Activated CD4-positive, CD25-positive, alpha-beta regulatory T cell (primary cell): Measurements from ENCODE around the gene SNX15.

Experiments
- DNase-seq, 4 experiments: peaks; one replicate each; lab custom pipeline; 2025; lab: John Stamatoyannopoulos, UW

The SNX15 gene

DNA sequence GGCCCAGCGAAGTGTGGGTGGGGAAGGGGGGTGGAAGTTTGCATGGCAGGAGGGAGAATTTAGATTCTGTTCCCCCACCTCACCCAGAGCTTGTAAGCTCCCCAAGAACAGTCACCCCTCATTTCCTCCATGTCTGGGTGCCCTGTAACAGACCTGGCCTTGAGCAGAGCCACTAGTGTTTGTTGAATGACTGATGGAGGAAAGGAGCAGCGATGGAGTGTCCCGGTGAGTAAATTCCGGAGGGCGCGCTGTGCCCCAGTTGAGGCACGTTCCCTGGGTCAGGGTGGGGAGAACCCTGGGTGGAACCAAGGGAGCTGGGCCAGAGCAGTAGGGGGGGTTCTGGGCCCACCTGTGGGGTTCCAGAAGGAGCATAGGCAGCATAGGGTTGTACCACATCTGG is 30.3 kb downstream of the SNX15 start:
- no peak for DNase-seq

DNA sequence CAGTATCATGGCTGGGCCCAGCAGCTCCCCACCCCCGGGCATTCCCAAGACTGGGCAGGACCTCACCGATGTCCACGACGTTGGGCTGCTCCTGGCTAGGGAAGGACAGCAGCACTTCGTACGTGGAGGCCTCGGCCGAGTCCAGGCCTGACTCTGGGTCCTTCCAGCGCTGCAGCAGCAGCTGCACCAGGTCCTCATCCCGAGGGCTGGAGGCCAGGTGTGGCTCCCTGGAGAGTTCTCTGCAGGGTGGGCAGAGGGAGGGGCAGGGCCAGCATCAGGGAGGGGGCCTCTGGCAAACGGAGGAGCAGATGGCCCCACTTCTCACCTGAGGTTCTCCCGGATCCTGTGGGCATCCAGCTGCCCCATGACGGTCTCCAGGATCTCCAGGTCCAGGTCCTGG is 30.8 kb downstream of the SNX15 start:
- DNase-seq, result no peak

DNA sequence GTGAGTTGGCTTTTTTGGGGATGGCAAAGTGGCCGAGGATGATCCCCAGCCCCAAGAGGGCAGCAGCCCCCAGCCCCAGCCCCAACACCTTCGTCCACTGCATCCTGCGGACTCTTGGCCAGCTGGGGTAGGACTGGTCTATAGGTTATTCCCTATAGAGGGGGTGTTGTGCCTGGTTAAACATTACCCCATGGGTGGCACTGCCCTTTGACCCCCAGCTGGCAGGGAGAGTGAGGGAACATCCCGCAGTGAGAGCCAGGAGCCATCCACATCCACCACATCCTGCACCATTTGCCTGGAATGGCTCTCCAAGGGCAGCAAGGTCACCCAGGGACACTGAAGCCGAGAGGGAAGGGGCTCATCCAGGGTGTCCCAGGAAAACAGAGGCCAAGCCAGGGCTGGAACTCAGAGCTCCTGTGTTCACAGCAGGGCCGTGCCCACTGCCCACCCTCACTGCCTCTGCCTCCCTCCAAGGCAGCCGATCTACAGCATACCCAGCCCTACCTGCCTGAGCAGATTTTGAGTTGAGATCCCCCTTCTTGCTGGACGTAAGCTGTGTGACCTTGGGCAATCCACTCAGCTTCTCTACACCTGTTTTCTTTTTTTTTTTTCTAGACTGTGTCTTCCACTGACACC is 31.3 kb downstream of the SNX15 start, which contains the start of gene NAALADL1:
Gene NAALADL1, minus strand, starts transcription at position 135 of the 636 bp plus-strand sequence. Its CDS starts 32 bp downstream, at position 103.
- DNase-seq, result no peak

DNA sequence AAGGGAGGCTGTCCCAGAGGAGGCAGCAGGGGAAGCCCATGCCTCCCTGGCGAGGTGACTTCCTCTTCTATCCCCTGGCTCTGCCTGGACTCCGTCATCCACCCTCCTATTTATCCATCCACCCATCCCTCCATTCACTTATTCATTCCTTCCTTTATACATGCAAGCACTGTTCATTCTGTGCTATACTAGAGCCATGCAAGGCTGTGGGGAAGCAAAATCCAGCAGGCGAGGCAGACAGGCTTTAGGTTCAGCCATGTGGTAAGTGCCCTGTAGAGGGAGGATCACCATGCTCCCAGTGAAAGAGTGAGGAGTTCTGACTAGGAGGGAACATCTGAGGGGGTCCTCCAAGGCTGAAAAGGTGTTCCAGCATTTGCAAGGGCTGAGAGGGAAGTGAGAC is 32.3 kb downstream of the SNX15 start:
- no peak for DNase-seq

DNA sequence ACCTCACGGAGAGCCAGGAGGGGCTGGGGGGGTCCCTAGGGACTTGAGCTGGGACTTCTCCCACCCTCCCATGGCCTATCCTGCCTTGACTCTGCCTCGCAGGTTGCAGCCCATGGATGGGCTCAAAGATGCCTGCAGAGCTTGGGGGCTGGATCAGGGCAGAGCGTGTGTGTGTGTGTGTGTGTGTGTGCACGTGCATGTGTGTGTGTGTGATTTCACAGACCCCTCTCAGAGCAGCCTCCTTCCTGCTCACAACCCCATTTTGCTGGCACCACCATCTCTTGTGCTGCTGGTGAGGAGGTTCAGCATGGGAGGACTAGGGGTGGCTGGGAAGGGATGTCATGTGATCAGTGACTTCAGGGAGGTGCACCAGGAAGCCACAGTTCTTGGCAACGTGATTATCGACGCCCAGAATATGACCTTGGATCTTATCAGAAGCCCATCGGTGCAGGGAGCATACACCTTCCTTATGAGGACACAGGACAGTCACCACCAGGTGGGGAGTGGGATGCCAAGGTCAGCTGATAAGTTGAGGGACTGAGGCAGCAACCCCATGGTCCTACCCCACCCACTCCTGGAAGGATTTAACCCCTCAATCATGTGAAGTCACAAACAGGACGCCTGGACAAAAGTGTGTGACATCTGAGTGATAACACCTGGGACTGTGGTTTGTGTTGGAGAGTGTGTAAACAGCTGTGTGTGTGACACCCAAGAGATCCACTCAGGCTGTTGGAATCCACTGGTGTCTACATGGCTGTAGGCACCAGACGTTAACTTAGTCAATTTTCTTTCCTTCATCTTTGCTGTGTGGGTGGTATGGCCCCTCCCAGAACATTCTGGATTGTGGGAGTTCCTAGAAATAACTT is 33.0 kb downstream of the SNX15 start:
- DNase-seq, result no peak

DNA sequence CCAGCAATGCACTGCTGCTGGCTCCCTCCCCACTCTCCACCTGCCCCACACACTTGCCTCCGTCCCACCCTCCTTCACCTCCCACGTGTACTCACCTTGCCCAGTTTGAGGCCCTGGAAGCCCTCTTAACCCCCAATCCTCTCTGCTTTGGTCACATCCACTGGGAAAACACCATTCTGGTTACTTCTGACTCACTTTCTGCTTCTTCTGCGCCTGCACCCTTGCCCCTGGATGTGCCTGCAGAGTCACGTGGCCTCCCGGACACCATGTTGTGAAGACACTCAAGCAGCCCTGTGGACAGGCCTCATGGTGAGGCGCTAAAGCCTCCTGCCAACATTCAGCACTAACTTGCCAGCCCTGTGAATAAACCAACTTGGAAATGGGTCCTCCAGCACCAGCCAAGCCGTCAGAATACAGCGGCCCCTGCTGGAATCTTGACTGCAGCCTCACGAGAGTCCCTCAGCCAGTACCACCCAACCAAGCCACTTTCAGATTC is 33.7 kb downstream of the SNX15 start:
- DNase-seq, result peak in 2 of 4 experiments; percentile 33 to 53

DNA sequence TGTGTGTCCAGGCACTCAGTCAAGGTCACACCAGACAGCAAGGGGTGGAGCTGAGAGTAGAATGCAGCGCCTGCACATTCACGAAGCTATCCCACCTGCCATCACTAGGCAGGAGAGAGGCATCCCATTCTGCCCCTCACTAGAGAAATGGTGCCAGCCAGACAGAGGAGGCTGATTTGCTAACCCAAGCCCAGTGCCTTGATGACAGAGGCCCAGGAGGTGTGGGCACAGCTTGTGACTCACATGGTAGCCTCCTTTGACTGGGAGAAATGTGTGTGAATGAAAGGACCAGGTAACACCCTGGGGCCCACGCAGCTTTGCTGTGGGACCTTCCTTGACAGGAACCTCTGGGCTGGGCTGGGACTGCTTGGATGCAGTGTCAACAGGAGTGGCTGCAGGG is 36.3 kb downstream of the SNX15 start:
- no peak for DNase-seq

DNA sequence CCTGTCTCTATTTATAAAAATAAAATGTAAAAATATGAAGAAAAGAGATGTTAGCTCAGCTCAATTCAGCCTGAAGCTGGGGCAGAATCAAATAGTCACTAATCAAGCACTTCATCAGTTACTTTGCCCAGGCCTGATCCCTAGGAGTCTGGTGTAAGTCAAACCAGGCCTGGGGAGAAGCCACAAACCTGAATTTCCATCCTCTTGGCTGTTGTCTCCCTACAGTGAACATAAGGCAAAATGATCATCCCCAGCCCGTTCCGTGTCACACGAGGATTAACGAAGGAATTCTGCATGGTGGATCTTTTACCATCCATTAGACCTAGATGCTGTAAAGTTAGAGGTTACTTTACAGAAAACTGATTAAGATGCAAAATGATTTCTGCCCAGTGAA is 37.6 kb downstream of the SNX15 start:
- no peak for DNase-seq

DNA sequence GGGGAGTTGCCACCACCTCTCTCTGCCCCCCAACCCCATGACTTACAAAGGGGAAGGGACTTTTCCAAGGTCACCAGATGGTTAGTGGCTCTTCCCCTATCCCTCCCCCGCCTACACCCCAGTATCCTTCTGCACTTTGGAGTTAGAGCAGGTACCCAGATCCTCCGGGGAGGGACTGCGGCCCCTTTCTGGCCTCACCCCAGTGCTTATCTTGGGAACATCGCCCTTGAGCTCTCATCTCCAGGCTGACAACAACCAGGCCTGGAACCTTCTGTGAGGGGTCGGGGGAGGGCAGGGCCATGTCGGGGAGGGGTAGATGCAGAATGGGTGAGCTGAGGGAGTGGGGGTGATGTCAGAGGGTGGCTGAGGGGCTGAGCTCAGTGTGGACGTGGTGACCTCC is 38.6 kb downstream of the SNX15 start:
- DNase-seq, result no peak

DNA sequence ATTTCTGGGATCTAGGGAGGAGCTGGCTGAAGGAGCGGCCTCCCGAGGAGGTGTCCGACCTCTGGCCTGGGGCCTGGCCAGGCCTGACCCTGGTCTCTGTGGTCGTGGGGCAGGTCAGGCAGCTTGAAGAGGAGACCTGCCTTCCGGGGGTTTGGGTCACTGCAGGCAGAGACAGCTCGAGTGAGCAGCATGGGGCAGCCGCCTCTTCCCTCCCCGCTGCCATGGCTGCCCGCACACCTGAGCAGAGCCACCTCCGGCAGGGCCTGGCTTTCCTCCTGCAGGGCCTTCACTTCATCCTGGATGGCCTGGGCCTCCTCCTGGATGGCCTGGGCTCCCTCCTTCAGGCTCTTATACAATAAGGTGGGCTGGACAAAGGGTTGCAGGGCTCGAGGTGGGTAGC is 39.1 kb downstream of the SNX15 start:
- DNase-seq, result no peak

DNA sequence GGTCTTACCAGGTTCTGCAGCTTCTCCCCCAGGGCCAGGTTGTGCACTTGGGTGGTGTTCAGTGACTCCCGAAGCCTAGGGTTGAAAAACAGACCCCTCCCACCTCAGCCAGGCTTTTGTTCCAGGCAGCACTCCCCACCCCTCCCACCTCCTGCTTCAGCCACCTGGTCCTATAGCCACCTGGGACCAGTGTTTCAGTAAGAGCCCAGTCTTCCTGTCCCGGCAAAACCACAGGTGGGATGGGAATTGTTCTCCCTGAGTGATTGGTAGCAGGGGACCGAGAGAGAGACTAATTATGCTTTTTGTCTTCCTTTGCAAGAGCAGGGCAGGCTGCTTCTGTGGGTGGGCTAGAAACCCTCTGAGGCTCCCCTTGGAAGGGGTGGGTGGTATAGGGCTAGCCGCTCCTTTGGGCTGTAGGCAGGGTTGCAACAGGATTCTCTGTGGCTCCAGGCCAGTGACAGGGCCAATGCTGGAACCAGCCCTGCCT is 39.6 kb downstream of the SNX15 start:
- DNase-seq, result no peak

DNA sequence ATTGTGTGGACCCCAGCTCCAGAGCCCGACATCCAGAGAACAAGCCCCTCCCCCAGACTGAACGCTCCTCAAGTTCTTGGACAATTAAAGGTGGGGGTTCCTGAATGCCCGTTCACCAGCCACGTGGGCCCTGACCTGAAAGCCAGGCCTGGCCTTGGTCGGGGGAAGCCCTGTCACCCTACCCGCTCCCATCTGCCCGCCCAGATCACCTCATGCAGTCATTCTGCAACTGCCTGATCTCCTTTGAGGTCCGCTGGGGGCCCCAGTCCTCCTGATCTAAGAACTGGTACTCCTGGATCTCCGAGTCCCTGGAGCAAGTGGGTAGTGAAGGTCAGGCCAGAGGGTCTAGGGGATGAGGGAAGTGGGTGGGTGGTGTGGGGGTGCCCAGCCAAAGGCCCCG is 40.2 kb downstream of the SNX15 start:
- no peak for DNase-seq

DNA sequence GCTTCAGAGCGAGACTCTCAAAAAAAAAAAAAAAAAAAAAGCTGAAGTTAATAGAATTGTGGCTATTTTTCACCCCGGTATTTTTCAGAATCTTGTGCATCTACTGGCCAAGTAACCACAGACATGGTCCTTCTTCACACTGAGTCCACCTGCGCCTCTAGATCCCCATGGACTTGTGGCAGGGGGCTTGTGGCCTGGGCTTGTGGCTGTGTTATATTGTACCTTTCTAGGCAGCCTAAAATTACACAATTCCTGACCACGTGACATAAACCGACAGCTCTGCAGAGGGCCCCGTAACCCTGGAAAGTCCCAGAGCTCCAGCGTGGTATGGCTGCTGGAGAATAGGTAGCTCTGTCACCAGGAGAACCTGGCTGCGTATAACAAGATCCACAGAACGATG is 42.0 kb downstream of the SNX15 start:
- DNase-seq, result no peak

DNA sequence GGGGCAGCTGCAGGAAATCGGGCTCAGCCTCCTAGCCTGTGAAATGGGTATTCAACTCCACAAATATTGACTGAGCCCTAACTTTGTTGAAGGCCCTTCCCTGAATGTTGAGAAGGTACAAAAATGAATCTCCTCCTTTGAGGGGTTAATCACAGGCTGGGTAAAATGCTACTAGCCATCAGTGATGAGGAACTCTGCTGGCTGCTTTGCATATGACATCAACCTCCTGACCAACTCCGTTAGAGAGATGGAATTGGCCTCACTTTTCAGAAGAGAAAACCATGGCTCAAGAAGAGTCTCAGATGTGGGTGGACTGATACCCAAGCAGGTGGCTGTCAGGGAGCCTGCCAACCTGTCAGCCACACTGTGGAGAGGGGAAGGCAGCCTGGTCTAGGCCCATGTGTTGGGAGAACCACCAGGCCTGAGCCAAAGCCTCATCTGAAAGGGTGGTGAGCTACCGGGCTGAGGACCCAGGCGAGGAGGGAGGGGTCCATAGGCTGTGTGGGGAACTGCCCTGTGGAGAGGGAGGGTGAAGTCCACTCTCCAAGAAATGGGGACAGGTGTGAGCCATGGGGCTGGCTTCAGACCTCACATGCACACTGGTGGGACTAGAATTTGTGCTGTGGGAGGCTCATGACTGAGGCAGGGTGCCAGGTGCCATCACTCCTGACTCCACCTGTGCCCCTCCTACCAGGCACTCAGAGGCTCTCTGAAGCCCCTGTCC is 44.8 kb downstream of the SNX15 start:
- DNase-seq, result no peak

DNA sequence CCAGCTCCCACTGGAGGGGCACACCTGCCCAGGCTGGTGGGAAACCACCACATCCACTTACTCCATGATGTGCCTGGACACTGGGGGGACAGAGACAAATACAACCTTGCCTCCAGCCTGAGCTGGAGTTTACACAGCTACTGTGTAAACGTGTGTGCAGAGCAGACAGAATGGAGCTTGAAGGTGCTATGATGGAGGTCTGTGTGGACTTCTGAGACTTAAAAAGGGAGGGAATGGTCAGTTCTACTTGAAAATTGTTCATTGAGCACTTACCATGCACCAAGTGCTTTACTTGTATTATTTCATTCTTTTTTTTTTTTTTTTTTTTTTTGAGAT is 45.4 kb downstream of the SNX15 start:
- DNase-seq, result no peak

DNA sequence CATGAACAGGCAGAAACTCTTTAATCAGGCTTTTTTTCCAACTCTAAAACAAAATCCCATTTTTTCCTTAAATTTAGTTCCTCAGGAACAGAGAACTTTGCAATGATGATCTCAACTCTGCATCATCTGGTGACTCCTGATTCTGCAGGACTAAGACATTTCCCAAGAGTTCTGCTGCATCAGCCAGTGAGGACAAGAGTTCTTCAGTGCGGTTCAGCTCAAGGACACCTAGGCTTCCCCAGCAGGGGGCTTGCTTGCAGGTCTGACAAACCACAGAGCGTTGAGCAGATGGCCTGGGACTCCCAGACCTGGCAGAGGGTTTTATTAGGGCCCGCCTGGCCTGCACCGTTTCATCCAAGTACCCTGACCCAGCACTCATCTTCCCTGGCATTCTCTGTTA is 50.2 kb downstream of the SNX15 start:
- no peak for DNase-seq

DNA sequence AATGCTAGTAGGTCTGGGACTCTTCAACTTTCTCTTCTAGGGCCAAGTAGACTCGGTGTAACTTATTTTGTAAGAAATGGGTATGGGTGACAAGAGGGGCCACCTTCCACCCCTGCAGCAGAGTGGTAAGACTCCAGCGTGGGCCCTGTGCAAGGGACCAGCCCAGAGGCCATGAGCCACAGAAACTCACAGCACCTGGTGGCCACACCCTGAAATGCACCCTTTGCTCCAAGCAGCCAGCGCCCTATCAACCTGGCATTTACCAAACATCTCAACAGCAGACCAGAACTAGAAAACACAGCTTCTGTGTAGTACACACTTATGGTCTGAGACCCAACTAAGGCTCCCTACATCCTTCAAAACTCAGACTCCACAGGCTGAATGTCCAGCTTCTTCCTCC is 50.9 kb downstream of the SNX15 start:
- peak; percentile 36 to 66 (median 58) for DNase-seq

DNA sequence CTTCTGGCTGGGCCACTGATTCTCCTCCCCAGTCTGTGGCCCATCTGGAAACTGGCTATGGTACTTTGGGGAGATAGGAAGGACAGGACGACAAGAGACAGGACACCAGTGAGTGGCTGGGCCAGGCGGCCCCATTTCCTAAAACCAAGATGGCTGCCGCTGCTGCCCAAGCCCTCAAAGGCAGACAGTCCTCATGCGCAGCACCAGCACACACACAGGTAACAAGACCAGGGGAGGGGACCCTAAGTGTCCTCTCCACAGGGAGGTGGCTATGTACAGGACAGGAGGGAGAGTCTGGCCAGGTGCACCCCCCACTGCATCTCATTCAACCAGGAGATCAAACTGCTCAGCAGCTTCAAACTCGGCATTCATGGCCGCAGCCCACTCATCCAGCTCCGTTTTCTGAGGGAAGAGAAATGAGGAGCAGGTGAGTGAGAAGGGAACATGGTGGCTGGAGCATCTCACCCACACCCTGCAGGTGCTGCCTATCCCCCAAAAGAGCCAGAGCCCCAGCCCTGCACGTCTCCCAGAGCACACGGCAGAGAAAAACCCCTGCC is 51.6 kb downstream of the SNX15 start:
- DNase-seq, result no peak

DNA sequence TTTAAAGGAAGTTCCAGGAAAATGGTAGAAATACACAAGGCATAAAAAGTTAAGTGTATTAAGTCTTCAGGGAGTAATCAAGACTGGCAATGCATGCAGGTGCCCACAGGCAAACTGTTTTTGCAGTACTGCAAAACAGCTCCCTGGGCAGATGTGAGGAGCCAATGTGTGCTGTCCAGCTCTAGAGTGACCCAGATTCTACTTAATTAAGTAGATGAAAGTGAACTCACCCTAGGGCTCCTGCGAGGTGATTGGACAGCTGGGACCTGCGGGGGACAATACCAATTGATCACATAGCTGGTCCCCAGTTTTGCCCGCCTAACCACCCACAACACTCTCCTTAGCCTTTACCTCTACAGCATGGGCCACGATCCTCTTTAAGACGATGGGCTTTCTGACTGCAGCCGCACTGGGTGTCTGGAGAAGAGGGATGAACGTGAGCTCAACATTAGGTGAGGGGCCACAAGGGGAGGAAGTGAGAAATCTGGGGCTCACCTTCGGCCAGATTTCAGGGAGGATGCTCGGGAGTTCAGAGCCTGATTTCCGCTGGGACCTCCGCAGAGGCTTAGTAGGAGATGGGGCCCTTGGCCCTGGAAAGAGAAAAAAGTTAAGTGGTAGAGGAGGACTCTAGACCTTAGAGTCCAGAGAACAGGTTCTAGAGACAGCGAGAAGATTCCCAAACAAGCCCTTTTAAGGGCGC is 56.0 kb downstream of the SNX15 start:
- DNase-seq, result no peak

DNA sequence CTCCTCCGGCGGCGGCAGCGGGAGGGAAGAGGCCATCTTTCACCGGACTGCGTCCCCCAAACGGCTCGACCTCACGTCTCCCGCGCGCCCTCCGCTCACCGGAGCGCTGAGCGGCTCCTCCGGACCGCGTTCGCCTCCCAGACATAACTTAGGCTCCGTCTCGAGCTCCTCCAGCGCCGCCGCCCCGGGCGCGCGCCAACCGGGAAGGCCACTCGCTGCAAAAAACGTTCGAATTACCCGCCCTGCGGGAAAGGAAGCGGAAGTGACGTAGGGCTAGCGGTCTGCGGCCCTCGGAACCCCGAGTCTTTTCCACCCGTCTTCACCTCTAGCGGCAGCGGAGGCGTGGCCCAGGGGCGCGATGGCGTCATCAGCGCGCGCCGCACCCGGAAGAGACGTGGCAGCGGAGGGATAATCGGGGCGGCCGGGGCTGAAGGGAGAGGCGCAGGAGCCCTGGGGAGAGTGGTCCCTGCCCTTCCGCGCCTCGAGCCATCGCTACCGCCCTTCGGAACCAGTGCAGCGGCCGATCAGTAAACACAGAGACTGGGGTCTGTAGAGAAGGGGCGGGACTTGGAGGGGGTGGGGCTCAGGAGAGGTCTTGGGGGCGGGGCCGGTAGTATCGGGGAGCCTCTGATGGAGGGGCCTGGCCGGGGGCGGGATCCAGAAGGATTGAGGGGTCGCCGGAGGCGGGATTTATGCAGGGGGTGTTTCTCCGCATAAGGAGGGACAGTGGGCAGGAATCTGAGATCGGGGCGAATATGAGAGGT is 56.8 kb downstream of the SNX15 start, which contains the start of the genes CDCA5 and ZFPL1:
Gene CDCA5, minus strand, starts transcription at position 207 of the 764 bp plus-strand sequence. Its CDS starts 62 bp downstream, at position 145.
Gene ZFPL1, plus strand, starts transcription at position 389 of the 764 bp plus-strand sequence. CDS start 477 bp downstream, outside the sequence.
- peak; percentile 88 to 96 (median 92) for DNase-seq
